Measurements from ENCODE around the gene MPL. TPM values are rescaled to one million over a fixed set of nuclear protein-coding genes. Genes with fewer than 3 reads are reported as not detected.

Gene MPL
- total and polyA plus RNA-seq, 2 experiments from 2014 or later = 0.16 TPM; not detected in 1

DNA sequence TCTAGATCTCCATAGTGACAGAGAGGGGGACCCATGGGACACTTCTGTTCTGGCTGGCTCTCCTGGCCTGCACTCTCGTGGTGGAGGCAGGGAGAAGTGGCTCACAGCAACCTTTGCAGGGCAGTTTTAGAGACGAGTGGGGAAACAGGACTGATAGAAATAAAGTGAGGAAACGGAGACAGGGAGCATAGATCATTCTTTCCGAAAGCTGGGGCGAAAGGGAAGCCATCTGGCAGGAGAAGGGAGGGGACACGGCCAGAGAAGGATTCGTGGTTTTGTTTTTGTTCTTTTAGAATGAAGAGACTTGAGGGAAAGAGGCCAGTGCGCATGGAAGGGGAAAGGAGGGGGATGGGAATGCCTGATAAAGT lies 33.3 kb upstream of the MPL start:
- no peak overlapping the region for H3K4me3 ChIP-seq
- no peaks in the 10 kb centered on the region for H3K9me2 ChIP-seq (replicated peaks; ENCODE audit: insufficient read depth)
- no peak for DNase-seq (ENCODE audit: low spot score)
- no peaks in the 10 kb centered on the region for H3K79me2 ChIP-seq
- no peak overlapping the region for H3K27ac ChIP-seq
- TF ChIP-seq EZH2phosphoT487 (IDR thresholded peaks at IDR 0.05; ENCODE audit: low read depth, severe bottlenecking, unreplicated experiment) = no peak
- TF ChIP-seq, protein P1, sequence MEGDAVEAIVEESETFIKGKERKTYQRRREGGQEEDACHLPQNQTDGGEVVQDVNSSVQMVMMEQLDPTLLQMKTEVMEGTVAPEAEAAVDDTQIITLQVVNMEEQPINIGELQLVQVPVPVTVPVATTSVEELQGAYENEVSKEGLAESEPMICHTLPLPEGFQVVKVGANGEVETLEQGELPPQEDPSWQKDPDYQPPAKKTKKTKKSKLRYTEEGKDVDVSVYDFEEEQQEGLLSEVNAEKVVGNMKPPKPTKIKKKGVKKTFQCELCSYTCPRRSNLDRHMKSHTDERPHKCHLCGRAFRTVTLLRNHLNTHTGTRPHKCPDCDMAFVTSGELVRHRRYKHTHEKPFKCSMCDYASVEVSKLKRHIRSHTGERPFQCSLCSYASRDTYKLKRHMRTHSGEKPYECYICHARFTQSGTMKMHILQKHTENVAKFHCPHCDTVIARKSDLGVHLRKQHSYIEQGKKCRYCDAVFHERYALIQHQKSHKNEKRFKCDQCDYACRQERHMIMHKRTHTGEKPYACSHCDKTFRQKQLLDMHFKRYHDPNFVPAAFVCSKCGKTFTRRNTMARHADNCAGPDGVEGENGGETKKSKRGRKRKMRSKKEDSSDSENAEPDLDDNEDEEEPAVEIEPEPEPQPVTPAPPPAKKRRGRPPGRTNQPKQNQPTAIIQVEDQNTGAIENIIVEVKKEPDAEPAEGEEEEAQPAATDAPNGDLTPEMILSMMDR (IDR thresholded peaks at IDR 0.05; ENCODE audit: poor library complexity) = no peak
- no peak for TF ChIP-seq EZH2 (IDR thresholded peaks at IDR 0.05; ENCODE audit: borderline replicate concordance)
- H3K4me1 ChIP-seq (ENCODE audit: insufficient read depth) = peaks cover 17% of the 10 kb centered on the region
- no peaks in the 10 kb centered on the region for H3K36me3 ChIP-seq (replicated peaks; ENCODE audit: insufficient read depth, low read depth)
- 81% methylated on average over 8 of the region's 8 CpGs for WGBS (ENCODE audit: low lambda C conversion rate, missing lambda C conversion rate)
- no peaks in the 10 kb centered on the region for H3K27me3 ChIP-seq
- H3K4me2 ChIP-seq = no peak overlapping the region
- H4K20me1 ChIP-seq (ENCODE audit: insufficient read depth, poor library complexity, severe bottlenecking) = no peaks in the 10 kb centered on the region
- no peak overlapping the region for H2AFZ ChIP-seq
- H3K9me3 ChIP-seq (ENCODE audit: low read depth) = no peaks in the 10 kb centered on the region

DNA sequence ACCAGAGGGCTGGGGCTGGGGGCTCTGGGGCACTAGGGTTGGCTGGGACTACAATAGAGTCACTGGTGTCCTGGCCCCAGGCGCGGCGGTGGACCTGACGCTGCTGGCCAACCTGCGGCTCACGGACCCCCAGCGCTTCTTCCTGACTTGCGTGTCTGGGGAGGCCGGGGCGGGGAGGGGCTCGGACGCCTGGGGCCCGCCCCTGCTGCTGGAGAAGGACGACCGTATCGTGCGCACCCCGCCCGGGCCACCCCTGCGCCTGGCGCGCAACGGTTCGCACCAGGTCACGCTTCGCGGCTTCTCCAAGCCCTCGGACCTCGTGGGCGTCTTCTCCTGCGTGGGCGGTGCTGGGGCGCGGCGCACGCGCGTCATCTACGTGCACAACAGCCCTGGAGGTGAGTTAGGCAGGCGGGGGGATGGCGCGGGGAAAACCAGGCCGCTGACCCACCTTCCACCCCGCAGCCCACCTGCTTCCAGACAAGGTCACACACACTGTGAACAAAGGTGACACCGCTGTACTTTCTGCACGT lies 32.8 kb upstream of the MPL start:
- peaks cover 17% of the 10 kb centered on the region for H3K4me1 ChIP-seq (ENCODE audit: insufficient read depth)
- 98% methylated on average over 39 of the region's 46 CpGs for WGBS (ENCODE audit: low lambda C conversion rate, missing lambda C conversion rate)
- no peaks in the 10 kb centered on the region for H4K20me1 ChIP-seq (ENCODE audit: insufficient read depth, poor library complexity, severe bottlenecking)
- no peaks in the 10 kb centered on the region for H3K79me2 ChIP-seq
- H3K27me3 ChIP-seq = no peaks in the 10 kb centered on the region
- TF ChIP-seq EZH2 (IDR thresholded peaks at IDR 0.05; ENCODE audit: borderline replicate concordance) = no peak
- no peak overlapping the region for H2AFZ ChIP-seq
- H3K27ac ChIP-seq = no peak overlapping the region
- no peaks in the 10 kb centered on the region for H3K36me3 ChIP-seq (replicated peaks; ENCODE audit: insufficient read depth, low read depth)
- no peaks in the 10 kb centered on the region for H3K9me2 ChIP-seq (replicated peaks; ENCODE audit: insufficient read depth)
- no peak overlapping the region for H3K4me2 ChIP-seq
- no peaks in the 10 kb centered on the region for H3K9me3 ChIP-seq (ENCODE audit: low read depth)
- no peak for DNase-seq (ENCODE audit: low spot score)
- no peak overlapping the region for H3K4me3 ChIP-seq

DNA sequence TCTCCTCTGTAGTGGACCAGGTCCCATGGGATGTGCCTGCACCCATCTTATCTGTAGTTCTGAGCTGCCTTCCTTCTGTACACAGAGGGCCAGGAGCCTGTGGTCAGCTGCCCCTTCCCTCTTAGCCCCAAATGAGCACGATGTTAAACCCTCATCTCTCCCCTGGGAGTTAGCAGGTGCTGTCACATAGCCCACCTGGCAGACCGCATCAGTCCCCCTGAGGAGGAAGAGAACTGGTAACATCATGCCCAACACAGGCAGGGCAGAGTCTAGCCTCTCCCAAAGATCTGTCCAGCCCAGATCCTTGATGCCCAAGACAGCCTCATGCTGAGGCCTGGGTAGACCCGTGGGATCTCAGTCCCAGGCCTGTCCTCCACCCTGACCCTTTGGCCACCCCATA lies 32.2 kb upstream of the MPL start:
- WGBS (ENCODE audit: low lambda C conversion rate, missing lambda C conversion rate) = 96% methylated on average over 3 of the region's 3 CpGs
- DNase-seq (ENCODE audit: low spot score) = no peak
- Histone ChIP-seq H3K4me3 (no peak overlapping the region), H2AFZ (no peak overlapping the region), H3K4me1 (ENCODE audit: insufficient read depth) (peaks cover 17% of the 10 kb centered on the region), H3K27ac (no peak overlapping the region), H3K9me3 (ENCODE audit: low read depth) (no peaks in the 10 kb centered on the region), H3K9me2 (replicated peaks; ENCODE audit: insufficient read depth) (no peaks in the 10 kb centered on the region), H3K27me3 (no peaks in the 10 kb centered on the region), H3K79me2 (no peaks in the 10 kb centered on the region), H4K20me1 (ENCODE audit: insufficient read depth, poor library complexity, severe bottlenecking) (no peaks in the 10 kb centered on the region), H3K4me2 (no peak overlapping the region), H3K36me3 (replicated peaks; ENCODE audit: insufficient read depth, low read depth) (no peaks in the 10 kb centered on the region)
- TF ChIP-seq EZH2phosphoT487 (IDR thresholded peaks at IDR 0.05; ENCODE audit: low read depth, severe bottlenecking, unreplicated experiment) (no peak), EZH2 (IDR thresholded peaks at IDR 0.05; ENCODE audit: borderline replicate concordance) (no peak)
- TF ChIP-seq, protein P1 (IDR thresholded peaks at IDR 0.05; ENCODE audit: poor library complexity) = no peak

DNA sequence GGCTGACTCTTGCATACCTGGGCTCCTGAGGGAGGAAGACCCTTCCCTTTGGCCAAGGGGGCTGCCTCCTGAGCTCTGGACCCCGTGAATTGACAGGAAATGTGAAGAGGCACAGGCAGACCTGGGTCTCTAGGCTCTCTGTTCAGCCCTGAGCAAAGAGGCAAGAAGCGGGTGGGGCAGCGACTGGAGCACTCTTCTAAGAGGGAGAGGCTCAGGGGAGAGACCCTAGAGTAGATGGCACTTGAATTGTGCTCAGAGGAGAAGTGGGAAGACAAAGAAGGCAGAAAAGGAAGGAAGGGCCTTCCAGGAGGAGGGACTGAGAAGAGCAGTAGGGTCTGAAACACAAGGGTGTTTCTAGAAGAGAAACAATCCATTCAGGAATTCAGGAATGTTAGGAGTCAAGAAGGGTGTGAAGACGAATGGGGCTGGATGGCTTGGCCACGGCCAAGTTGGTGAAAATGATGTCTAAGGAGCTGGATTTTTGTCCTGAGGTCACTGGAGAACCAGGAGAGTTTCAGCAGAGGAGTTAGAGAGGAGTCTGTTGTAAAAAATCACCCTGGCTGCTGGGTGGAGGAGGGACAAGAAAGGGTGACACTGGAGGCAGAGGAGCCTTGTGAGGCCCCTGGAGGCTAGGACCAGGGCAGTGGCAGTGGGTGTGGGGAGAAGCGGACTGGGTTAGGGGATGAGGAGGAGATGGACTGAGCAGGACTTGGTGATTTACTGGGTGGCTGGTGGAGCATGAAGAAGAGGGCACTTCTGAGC lies 31.5 kb upstream of the MPL start:
- no peak overlapping the region for H3K4me2 ChIP-seq
- no peaks in the 10 kb centered on the region for H3K36me3 ChIP-seq (replicated peaks; ENCODE audit: insufficient read depth, low read depth)
- 82% methylated on average over 6 of the region's 6 CpGs for WGBS (ENCODE audit: low lambda C conversion rate, missing lambda C conversion rate)
- no peaks in the 10 kb centered on the region for H3K27me3 ChIP-seq
- no peaks in the 10 kb centered on the region for H4K20me1 ChIP-seq (ENCODE audit: insufficient read depth, poor library complexity, severe bottlenecking)
- no peaks in the 10 kb centered on the region for H3K79me2 ChIP-seq
- DNase-seq (ENCODE audit: low spot score) = no peak
- no peak overlapping the region for H3K27ac ChIP-seq
- H3K4me1 ChIP-seq (ENCODE audit: insufficient read depth) = peaks cover 17% of the 10 kb centered on the region
- no peak overlapping the region for H2AFZ ChIP-seq
- TF ChIP-seq EZH2 (IDR thresholded peaks at IDR 0.05; ENCODE audit: borderline replicate concordance) (no peak), EZH2phosphoT487 (IDR thresholded peaks at IDR 0.05; ENCODE audit: low read depth, severe bottlenecking, unreplicated experiment) (no peak)
- TF ChIP-seq, protein P1 (IDR thresholded peaks at IDR 0.05; ENCODE audit: poor library complexity) = no peak
- no peak overlapping the region for H3K4me3 ChIP-seq
- no peaks in the 10 kb centered on the region for H3K9me2 ChIP-seq (replicated peaks; ENCODE audit: insufficient read depth)
- H3K9me3 ChIP-seq (ENCODE audit: low read depth) = no peaks in the 10 kb centered on the region

Data from hepatocyte (in vitro differentiated cells).